ENCODE measurements around the gene KCNMA1. TPM values are rescaled to one million over a fixed set of nuclear protein-coding genes. Genes with fewer than 3 reads are reported as not detected.

The KCNMA1 gene
- total and polyA plus RNA-seq, 2 donors from 2014 or later = 4.2 to 8.9 TPM

DNA sequence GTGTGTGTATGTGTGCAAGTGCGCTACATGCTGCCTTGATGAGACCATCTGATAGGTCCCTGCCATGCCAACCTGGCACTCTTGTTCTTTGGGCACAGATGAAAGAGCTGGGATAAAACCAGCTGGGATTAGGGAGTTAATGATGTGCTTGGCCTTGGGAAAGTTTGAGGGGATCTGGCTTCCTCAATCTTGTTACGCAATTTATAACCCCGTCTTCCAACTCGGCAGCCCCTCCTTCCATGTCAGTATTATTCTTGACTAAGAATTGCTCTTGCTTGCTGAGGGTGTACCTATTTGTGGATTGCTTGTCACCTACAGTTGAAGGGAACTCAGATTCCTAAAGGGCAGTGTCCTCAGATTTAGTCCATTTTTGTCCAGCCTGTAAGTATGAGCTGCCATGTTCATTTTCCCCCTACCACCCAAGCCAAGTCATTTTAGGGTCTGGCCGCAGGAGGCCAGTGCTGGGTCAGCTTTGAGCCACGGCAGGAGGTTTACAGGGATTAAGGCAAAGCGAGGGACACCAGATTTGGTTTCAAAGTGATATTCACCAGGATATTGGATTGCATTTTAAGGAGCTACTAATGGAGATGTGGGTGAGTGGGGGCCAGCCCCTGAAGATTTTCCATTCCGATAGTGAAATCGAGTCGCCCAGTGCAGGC is 34.1 kb upstream of the KCNMA1 start:
- intact Hi-C loops (cut with DNase I) = no loop called here
- TF ChIP-seq, protein P1, sequence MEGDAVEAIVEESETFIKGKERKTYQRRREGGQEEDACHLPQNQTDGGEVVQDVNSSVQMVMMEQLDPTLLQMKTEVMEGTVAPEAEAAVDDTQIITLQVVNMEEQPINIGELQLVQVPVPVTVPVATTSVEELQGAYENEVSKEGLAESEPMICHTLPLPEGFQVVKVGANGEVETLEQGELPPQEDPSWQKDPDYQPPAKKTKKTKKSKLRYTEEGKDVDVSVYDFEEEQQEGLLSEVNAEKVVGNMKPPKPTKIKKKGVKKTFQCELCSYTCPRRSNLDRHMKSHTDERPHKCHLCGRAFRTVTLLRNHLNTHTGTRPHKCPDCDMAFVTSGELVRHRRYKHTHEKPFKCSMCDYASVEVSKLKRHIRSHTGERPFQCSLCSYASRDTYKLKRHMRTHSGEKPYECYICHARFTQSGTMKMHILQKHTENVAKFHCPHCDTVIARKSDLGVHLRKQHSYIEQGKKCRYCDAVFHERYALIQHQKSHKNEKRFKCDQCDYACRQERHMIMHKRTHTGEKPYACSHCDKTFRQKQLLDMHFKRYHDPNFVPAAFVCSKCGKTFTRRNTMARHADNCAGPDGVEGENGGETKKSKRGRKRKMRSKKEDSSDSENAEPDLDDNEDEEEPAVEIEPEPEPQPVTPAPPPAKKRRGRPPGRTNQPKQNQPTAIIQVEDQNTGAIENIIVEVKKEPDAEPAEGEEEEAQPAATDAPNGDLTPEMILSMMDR (IDR thresholded peaks at IDR 0.05; ENCODE audit: borderline replicate concordance, extremely low read depth, insufficient read depth) = no peak
- no peak for DNase-seq

DNA sequence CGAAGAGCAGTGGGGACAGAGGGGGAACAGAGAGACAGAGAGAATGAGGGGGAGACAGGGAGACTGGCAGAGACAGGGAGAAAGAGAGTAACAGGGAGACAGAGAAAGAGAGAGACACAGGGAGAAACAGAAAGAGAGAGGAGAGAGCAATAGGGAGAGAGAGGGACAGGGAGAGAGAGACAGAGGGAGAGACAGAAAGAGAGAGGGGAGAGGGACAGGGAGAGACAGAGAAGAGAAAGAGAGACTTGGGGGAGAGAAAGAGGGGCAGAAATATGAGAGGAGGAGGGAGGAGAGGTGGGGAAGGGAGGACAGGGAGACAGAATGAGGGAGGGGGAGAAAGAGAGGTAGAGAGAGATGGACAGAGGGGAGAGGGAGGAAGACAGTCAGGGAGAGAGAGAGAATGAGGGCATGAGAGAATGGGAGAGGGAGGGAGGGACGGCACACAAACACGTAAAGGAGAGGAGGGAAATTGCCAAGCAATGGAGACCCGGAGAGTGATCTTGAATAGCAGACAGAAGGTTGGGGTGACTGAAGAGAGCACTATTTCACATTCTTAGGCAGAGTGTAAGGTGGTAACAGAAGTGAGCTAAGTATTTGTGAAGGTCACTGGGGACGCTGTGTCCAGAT is 33.3 kb upstream of the KCNMA1 start:
- H3K27ac ChIP-seq (ENCODE audit: low read depth in 2 of 2, low read length in 2 of 2) = no peak overlapping the region
- no peaks in the 10 kb centered on the region for H3K36me3 ChIP-seq (ENCODE audit: control insufficient read depth in 2 of 3, insufficient read depth in 3 of 3, low read length in 3 of 3)
- H3K9ac ChIP-seq (ENCODE audit: low read length in 3 of 3) = no peak overlapping the region
- H3K9me3 ChIP-seq (ENCODE audit: control insufficient read depth in 2 of 3, insufficient read depth in 1 of 3, low read length in 3 of 3) = no peaks in the 10 kb centered on the region
- TF ChIP-seq, protein P1 (IDR thresholded peaks at IDR 0.05; ENCODE audit: borderline replicate concordance, extremely low read depth, insufficient read depth) = no peak
- H3K4me3 ChIP-seq (ENCODE audit: low read length in 3 of 3) = no peak overlapping the region
- no peaks in the 10 kb centered on the region for H3K27me3 ChIP-seq (ENCODE audit: control insufficient read depth, insufficient read depth, low read length)
- no peaks in the 10 kb centered on the region for H3K4me1 ChIP-seq (ENCODE audit: control insufficient read depth in 2 of 3, insufficient read depth in 2 of 3, low read depth in 1 of 3, low read length in 3 of 3)
- DNase-seq (no peak), FAIRE-seq (no peak)
- intact Hi-C loops (cut with DNase I) = no loop called here

More for the DNA sequence above, 34.1 kb upstream of the KCNMA1 start:
- H3K27me3 ChIP-seq (ENCODE audit: control insufficient read depth, insufficient read depth, low read length) = no peaks in the 10 kb centered on the region
- H3K9ac ChIP-seq (ENCODE audit: low read length in 3 of 3) = no peak overlapping the region
- no peak for FAIRE-seq
- no peak overlapping the region for H3K27ac ChIP-seq (ENCODE audit: low read depth in 2 of 2, low read length in 2 of 2)
- no peaks in the 10 kb centered on the region for H3K9me3 ChIP-seq (ENCODE audit: control insufficient read depth in 2 of 3, insufficient read depth in 1 of 3, low read length in 3 of 3)
- no peak overlapping the region for H3K4me3 ChIP-seq (ENCODE audit: low read length in 3 of 3)
- H3K36me3 ChIP-seq (ENCODE audit: control insufficient read depth in 2 of 3, insufficient read depth in 3 of 3, low read length in 3 of 3) = no peaks in the 10 kb centered on the region
- H3K4me1 ChIP-seq (ENCODE audit: control insufficient read depth in 2 of 3, insufficient read depth in 2 of 3, low read depth in 1 of 3, low read length in 3 of 3) = no peaks in the 10 kb centered on the region

DNA sequence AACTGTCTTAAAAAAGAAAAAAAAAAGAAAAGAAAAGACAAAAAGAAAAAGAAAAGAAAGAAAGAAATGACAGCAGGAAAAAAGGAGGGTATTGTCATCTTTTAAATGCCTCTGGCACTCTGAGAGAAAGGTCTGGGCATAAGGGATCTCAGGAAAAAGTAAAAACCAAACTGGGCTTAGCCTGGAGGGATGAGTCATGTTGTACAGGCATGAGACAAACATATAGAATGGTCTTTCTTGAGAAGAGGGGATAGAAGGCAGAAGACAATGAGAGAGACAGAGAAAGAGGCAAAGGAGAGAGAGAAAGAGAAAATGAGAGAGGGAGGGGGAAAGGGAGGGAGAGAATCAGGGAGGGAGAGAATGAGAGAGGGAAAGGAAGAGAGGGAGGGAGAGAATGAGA is 32.3 kb upstream of the KCNMA1 start:
- no peak overlapping the region for H3K4me3 ChIP-seq (ENCODE audit: low read length in 3 of 3)
- DNase-seq (no peak), FAIRE-seq (no peak)
- H3K9me3 ChIP-seq (ENCODE audit: control insufficient read depth in 2 of 3, insufficient read depth in 1 of 3, low read length in 3 of 3) = no peaks in the 10 kb centered on the region
- H3K27ac ChIP-seq (ENCODE audit: low read depth in 2 of 2, low read length in 2 of 2) = no peak overlapping the region
- no peaks in the 10 kb centered on the region for H3K36me3 ChIP-seq (ENCODE audit: control insufficient read depth in 2 of 3, insufficient read depth in 3 of 3, low read length in 3 of 3)
- H3K9ac ChIP-seq (ENCODE audit: low read length in 3 of 3) = no peak overlapping the region
- TF ChIP-seq, protein P1 (IDR thresholded peaks at IDR 0.05; ENCODE audit: borderline replicate concordance, extremely low read depth, insufficient read depth) = no peak
- H3K27me3 ChIP-seq (ENCODE audit: control insufficient read depth, insufficient read depth, low read length) = no peaks in the 10 kb centered on the region
- H3K4me1 ChIP-seq (ENCODE audit: control insufficient read depth in 2 of 3, insufficient read depth in 2 of 3, low read depth in 1 of 3, low read length in 3 of 3) = no peaks in the 10 kb centered on the region
- intact Hi-C loops (cut with DNase I) = no loop called here

Data from kidney (tissue), 14 donors.